Measurements from ENCODE around the gene ACOX3. TPM values are rescaled to one million over a fixed set of nuclear protein-coding genes. Genes with fewer than 3 reads are reported as not detected.

The ACOX3 gene
- polyA plus RNA-seq, 1 of the 3 experiments (the other 2 are of a cell fraction) = 8.4 TPM

GRCh38 chr4:8340781-8341241, 99.7 kb downstream of the ACOX3 start:
- Histone ChIP-seq H3K27ac (ENCODE audit: low read depth in 2 of 2, low read length in 1 of 2) (no peak overlapping the region), H2AFZ (ENCODE audit: low read depth) (no peak overlapping the region), H3K9me2 (no peaks in the 10 kb centered on the region), H3F3A (replicated peaks; ENCODE audit: insufficient read depth) (no peaks in the 10 kb centered on the region), H3K4me2 (no peak overlapping the region), H3K9me3 (0 out of 2 replicates have a peak, but pooled peaks cover 2% of the 10 kb centered on the region), H3K9ac (no peak overlapping the region), H3K79me2 (ENCODE audit: insufficient read depth) (no peaks in the 10 kb centered on the region), H4K20me1 (ENCODE audit: insufficient read depth) (no peaks in the 10 kb centered on the region), H3K4me1 (ENCODE audit: control insufficient read depth in 1 of 2, insufficient read depth in 2 of 2, low read depth in 1 of 2, low read length in 1 of 2) (peaks cover 0 to 5% of the 10 kb centered on the region in 2 experiments; a peak in 1 of 4 replicates), H3K27me3 (ENCODE audit: insufficient read depth) (no peaks in the 10 kb centered on the region), H3K36me3 (replicated peaks in 1 of 2; ENCODE audit: control insufficient read depth in 1 of 2, insufficient read depth in 2 of 2, low read length in 1 of 2) (no peaks in the 10 kb centered on the region), H3K4me3 (ENCODE audit: low read depth in 2 of 2, low read length in 1 of 2) (no peak overlapping the region)
- WGBS (ENCODE audit: low lambda C conversion rate) = 85% methylated on average over 5 of the region's 8 CpGs
- no peak for TF ChIP-seq RAD21 (IDR thresholded peaks at IDR 0.05; ENCODE audit: low read length)
- TF ChIP-seq IRF3 (IDR thresholded peaks at IDR 0.05; ENCODE audit: low read depth, low read length) = no peak
- no peak for TF ChIP-seq EP300 (IDR thresholded peaks at IDR 0.05; ENCODE audit: borderline replicate concordance in 1 of 2, low read depth in 1 of 2, low read length in 1 of 2)
- no peak for TF ChIP-seq NFIC (IDR thresholded peaks at IDR 0.05; ENCODE audit: borderline replicate concordance)
- TF ChIP-seq REST (IDR thresholded peaks at IDR 0.05; ENCODE audit: low read depth, low read length) = no peak
- no peak for TF ChIP-seq MAX (IDR thresholded peaks at IDR 0.05; ENCODE audit: low read depth)
- TF ChIP-seq MXI1 (IDR thresholded peaks at IDR 0.05; ENCODE audit: low read depth, low read length) = no peak
- no peak for TF ChIP-seq TCF12 (IDR thresholded peaks at IDR 0.05)
- TF ChIP-seq POLR2AphosphoS5 (IDR thresholded peaks at IDR 0.05; ENCODE audit: low read depth, low read length) = no peak
- no peak for TF ChIP-seq YY1 (IDR thresholded peaks at IDR 0.05; ENCODE audit: low read depth)
- no peak for TF ChIP-seq FOXJ3 (CRISPR knock-in tag; IDR thresholded peaks at IDR 0.05)
- TF ChIP-seq FOSL2 (IDR thresholded peaks at IDR 0.05; ENCODE audit: borderline replicate concordance, low read depth) = no peak
- TF ChIP-seq GABPA (IDR thresholded peaks at IDR 0.05; ENCODE audit: low read depth) = no peak
- no peak for TF ChIP-seq CTCF (IDR thresholded peaks at IDR 0.05)
- no peak for TF ChIP-seq RXRA (IDR thresholded peaks at IDR 0.05; ENCODE audit: borderline replicate concordance, low read depth)
- TF ChIP-seq GATA2 (CRISPR knock-in tag; IDR thresholded peaks at IDR 0.05) = no peak
- ChIA-PET CTCF (interaction anchor here (1.2 kb wide), 1 partner anchor 13 kb away, joined by 4 read pairs; no protein-coding TSS in a partner anchor), POLR2A (no interaction called here)
- DNase-seq = no peak
